ENCODE measurements around the gene HP1BP3. TPM values are rescaled to one million over a fixed set of nuclear protein-coding genes. Genes with fewer than 3 reads are reported as not detected.
A peak's percentile ranks its signal among the peaks of the same experiment; 100 is the strongest.
"Not testable (repeated sequence)": the region's sequence is repeated elsewhere in the genome, so short reads cannot be mapped to it uniquely, and the experiment has no call there.

Gene HP1BP3
- 244 and 283 TPM in 2 replicates for total RNA-seq (2014; rRNA removed; shearing (Covaris generic))

DNA sequence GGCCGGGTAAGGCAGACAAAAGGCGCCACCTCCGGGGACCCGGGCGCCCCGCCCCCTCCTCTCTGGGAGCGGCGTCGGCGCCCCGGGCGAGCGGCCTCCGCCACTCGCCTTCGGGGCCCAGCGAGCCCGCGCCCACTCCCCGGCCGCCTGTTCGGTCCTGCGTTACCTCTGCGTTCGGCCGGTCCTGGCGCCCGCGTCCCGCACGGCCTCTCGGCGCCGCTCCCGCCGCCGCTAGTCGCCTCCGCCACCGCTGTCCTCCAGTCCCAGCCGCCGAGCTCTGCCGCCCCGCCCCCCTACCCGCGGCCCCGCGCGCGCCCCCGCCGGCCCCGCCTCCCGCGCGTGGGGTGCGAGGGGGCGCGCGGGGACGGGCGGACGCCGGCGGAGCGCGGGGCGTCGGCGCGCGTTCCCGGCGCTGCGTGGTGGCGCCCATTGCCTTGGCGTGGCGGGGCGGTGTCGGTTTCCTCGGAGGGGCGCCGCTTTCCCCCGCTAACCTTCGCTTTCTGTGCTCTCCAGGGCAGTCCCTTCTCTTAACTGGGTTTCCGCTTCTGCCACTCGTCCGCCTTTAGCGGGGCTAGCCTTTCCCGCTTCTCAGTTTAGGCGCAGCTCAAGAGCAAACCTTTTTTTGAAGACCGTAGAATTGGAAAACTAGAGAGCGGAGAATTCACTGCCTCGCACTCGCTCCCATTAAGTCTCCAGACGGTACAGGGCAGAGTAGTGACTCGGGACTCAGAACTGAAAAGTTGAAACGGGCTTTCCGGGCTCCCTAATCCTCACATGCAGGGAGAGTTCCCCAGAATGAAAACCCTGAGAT lies at the start of gene HP1BP3:
TSS of gene HP1BP3 (minus strand) at position 279 of the 811 bp plus-strand sequence. CDS start 6,867 bp downstream, outside the sequence.
- Histone ChIP-seq H3K4me1 (no peaks in the 10 kb centered on the region), H3K27me3 (no peaks in the 10 kb centered on the region), H3K27ac (peak within 1 kb of the TSS; percentile 88), H3K36me3 (no peaks in the 10 kb centered on the region), H3K4me3 (peak within 1 kb of the TSS; percentile 80), H3K9me3 (replicated peaks) (no peaks in the 10 kb centered on the region)
- DNase-seq = peak; percentile 84 to 89

DNA sequence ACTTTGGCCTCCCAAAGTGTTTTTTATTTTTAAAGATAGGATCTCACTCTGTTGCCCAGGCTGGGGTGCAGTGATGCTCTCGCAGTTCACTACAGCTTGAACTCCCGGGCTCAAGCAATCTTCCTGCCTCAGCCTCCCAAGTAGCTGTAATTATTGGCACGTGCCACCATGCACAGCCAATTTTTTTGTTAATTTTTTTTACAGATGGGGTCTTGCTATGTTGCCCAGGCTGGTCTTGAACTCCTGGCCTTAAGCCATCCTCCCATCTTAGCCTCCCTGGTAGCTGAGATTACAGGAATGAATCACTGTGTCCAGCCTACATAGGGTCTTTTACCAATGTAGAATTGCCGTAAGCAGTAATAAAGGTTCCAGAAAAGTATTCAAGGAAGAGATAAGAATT lies 49.1 kb upstream of the HP1BP3 start:
- Histone ChIP-seq H3K27ac (no peak overlapping the region), H3K4me3 (no peak overlapping the region), H3K27me3 (no peaks in the 10 kb centered on the region), H3K9me3 (replicated peaks) (no peaks in the 10 kb centered on the region; the same call in 1 of the 2 replicates), H3K36me3 (peaks cover 16% of the 10 kb centered on the region), H3K4me1 (no peaks in the 10 kb centered on the region)
- no peak for DNase-seq

DNA sequence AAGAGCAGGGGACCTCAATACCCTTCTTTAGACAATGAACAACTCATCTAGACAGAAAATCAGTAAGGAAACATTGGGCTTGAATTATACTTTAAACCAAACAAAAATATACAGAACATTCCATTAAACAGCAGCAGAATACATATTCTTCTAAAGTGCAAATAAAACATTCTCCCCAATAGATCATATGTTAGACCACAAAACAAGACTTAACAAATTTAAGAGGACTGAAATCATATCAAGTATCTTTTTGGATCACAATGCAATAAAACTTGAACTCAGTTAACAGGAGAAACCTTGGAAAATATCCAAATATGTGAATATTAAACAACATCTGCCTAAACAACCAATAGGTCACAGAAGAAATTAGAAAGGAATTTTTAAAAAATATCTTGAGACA lies 47.7 kb upstream of the HP1BP3 start:
- H3K36me3 ChIP-seq = peaks cover 7% of the 10 kb centered on the region
- H3K27me3 ChIP-seq = no peaks in the 10 kb centered on the region
- no peaks in the 10 kb centered on the region for H3K4me1 ChIP-seq
- H3K27ac ChIP-seq = no peak overlapping the region
- H3K4me3 ChIP-seq = no peak overlapping the region
- no peak for DNase-seq
- H3K9me3 ChIP-seq (replicated peaks) = no peaks in the 10 kb centered on the region; the same call in 1 of the 2 replicates

DNA sequence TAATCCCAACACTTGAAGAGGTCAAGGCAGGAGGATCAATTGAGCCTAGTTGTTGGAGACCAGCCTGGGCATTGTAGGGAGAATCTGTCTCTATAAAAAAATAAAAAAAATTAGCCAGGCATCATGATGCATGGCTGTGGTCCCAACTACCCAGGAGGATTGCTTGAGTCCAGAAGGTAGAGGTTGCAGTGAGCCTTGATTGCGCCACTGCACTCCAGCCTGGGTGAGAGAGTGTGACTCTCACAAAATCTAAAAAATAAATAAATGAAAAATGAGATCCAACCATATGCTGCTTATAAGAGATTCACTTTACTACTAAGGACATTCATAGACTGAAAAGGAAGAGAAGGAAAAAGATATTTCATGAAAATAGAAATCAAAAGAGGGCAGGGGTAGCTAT lies 47.1 kb upstream of the HP1BP3 start:
- H3K36me3 ChIP-seq = peaks cover 11% of the 10 kb centered on the region
- H3K27ac ChIP-seq = no peak overlapping the region

DNA sequence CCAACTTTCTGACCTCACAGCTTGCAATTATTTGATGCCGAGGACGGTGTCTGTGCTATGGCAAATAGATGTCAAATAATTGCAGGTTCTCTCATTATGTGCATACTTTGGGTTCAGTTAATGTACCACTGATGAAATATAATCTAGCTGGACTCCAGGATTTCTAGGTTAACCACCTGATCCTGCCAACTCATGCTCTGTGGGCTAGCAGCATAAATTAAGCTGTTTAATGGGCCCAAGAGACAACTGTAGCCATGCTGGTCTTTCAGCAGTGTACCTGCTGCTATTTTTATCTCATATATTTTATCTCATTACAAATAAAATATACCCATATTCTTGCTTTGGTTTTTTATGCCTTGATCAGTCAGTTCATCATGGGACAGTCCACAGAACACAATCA lies 43.3 kb upstream of the HP1BP3 start:
- Histone ChIP-seq H3K27ac (no peak overlapping the region), H3K4me1 (no peaks in the 10 kb centered on the region), H3K9me3 (replicated peaks) (no peaks in the 10 kb centered on the region; the same call in 1 of the 2 replicates), H3K4me3 (no peak overlapping the region), H3K36me3 (peaks cover 34% of the 10 kb centered on the region), H3K27me3 (no peaks in the 10 kb centered on the region)
- DNase-seq = no peak

More for the DNA sequence above, 47.1 kb upstream of the HP1BP3 start:
- DNase-seq = no peak
- Histone ChIP-seq H3K4me1 (no peaks in the 10 kb centered on the region), H3K9me3 (replicated peaks) (no peaks in the 10 kb centered on the region; the same call in 1 of the 2 replicates), H3K27me3 (no peaks in the 10 kb centered on the region), H3K4me3 (no peak overlapping the region)

DNA sequence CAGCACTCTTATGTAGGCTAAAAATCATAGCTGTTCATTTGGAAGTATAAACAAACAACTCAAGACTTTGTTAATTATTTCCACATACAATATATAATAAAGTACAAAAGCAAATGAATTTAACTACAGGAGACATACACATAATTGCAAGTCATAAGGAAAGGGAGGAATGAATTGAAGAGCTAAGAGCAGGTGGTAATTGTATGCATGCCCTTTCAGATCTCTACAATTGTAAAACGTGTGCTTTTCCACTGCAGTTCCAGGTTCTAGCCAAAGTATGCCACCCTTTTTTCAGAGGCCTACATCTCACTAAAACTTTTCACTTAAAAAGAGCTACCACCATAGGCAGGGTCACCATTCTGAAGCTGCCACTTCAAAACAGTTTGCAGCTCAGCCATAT lies 42.8 kb upstream of the HP1BP3 start:
- no peak for DNase-seq
- H3K36me3 ChIP-seq = peaks cover 36% of the 10 kb centered on the region
- no peaks in the 10 kb centered on the region for H3K27me3 ChIP-seq
- H3K9me3 ChIP-seq (replicated peaks) = no peaks in the 10 kb centered on the region; the same call in 1 of the 2 replicates
- H3K27ac ChIP-seq = no peak overlapping the region
- no peak overlapping the region for H3K4me3 ChIP-seq
- H3K4me1 ChIP-seq = no peaks in the 10 kb centered on the region

DNA sequence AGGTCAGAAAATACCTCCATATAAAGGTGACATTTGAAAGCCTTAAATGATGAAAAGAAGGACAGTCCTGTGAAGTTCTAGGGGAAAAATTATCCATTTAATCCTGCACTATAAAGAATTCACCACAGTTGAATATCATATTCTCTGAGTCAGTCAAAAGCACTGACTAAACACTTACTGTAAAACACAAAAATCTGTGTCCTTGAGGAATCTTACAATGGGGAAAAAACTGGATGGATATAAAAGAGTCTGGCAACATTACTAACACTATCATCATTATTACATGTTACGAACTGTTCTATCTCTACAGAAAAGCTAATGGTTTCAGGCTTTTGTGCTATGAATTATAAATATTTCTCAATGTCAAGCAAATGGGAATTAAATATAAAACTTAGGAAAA lies 42.4 kb upstream of the HP1BP3 start:
- DNase-seq = no peak
- peaks cover 40% of the 10 kb centered on the region for H3K36me3 ChIP-seq
- H3K27me3 ChIP-seq = no peaks in the 10 kb centered on the region
- no peak overlapping the region for H3K4me3 ChIP-seq
- no peaks in the 10 kb centered on the region for H3K4me1 ChIP-seq
- H3K9me3 ChIP-seq (replicated peaks) = no peaks in the 10 kb centered on the region; the same call in 1 of the 2 replicates
- H3K27ac ChIP-seq = no peak overlapping the region

- Histone ChIP-seq H3K36me3 (peaks cover 45% of the 10 kb centered on the region), H3K27me3 (no peaks in the 10 kb centered on the region), H3K9me3 (replicated peaks) (no peaks in the 10 kb centered on the region), H3K27ac (no peak overlapping the region), H3K4me3 (no peak overlapping the region), H3K4me1 (no peaks in the 10 kb centered on the region)
- DNase-seq = no peak
Measured at GRCh38 chr1:20823845-20824244, 36.7 kb upstream of the HP1BP3 start.

DNA sequence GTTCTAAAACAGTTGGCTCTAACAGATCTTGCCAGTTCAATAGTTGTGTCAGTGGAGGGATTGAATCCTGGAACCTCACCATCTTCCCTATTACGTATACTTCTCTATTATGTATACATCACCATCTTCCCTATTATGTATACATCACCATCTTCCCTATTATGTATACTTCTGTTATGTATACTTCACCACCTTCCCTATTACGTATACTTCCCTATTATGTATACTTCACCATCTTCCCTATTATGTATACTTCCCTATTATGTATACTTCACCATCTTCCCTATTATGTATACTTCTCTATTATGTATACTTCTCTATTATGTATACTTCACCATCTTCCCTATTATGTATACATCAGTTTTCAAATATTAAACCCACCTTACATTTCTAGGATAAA lies 34.4 kb upstream of the HP1BP3 start:
- H3K4me1 ChIP-seq = no peaks in the 10 kb centered on the region
- DNase-seq = no peak

GRCh38 chr1:20819818-20820217 lies 32.7 kb upstream of the HP1BP3 start:
- Histone ChIP-seq H3K27me3 (no peaks in the 10 kb centered on the region), H3K36me3 (peaks cover 27% of the 10 kb centered on the region), H3K9me3 (replicated peaks) (no peaks in the 10 kb centered on the region), H3K27ac (no peak overlapping the region), H3K4me3 (no peak overlapping the region), H3K4me1 (no peaks in the 10 kb centered on the region)
- no peak for DNase-seq

More for the DNA sequence above, 34.4 kb upstream of the HP1BP3 start:
- H3K27ac ChIP-seq = no peak overlapping the region
- H3K4me3 ChIP-seq = no peak overlapping the region
- H3K36me3 ChIP-seq = peaks cover 38% of the 10 kb centered on the region
- H3K9me3 ChIP-seq (replicated peaks) = no peaks in the 10 kb centered on the region
- no peaks in the 10 kb centered on the region for H3K27me3 ChIP-seq

DNA sequence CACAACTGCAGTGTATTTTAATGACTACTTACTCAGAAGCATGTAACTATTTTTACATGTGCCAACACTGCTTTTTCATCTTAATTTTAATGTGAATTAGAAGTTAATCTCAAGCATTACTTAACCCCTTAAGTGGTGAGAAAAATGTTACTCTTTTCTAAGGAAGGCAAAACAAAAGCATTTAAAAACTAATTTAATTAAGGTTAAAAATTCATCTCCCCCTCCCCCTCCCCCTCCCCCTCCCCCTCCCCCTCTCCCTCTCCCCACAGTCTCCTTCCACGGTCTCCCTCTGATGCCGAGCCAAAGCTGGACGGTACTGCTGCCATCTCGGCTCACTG lies 27.4 kb upstream of the HP1BP3 start:
- Histone ChIP-seq H3K4me1 (no peaks in the 10 kb centered on the region), H3K27ac (no peak overlapping the region), H3K27me3 (no peaks in the 10 kb centered on the region), H3K4me3 (no peak overlapping the region), H3K9me3 (replicated peaks) (no peaks in the 10 kb centered on the region), H3K36me3 (peaks cover 32% of the 10 kb centered on the region)
- no peak for DNase-seq

GRCh38 chr1:20811916-20812315 lies 24.8 kb upstream of the HP1BP3 start:
- peaks cover 30% of the 10 kb centered on the region for H3K36me3 ChIP-seq
- no peak overlapping the region for H3K4me3 ChIP-seq
- no peaks in the 10 kb centered on the region for H3K9me3 ChIP-seq (replicated peaks)
- no peak overlapping the region for H3K27ac ChIP-seq
- no peaks in the 10 kb centered on the region for H3K27me3 ChIP-seq
- DNase-seq = no peak
- no peaks in the 10 kb centered on the region for H3K4me1 ChIP-seq

DNA sequence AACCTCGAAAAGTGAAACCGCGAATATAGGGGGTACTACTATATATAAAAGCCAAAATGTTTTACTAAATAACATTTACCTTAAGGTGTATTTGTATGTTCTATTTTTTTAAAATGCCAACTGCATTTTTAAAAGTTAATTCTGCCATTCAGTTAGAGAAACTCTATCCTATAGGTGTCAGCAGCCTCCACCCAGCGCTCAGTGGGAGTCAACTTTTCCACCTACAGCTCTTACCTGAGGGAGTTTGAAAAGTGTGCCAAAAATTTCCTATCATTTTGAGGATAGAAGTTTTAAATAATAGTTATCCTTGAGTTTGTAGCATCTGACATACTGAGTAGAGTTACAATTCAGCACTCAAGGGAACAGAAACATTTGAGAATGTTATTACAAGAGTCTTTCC lies 6.1 kb upstream of the HP1BP3 start:
- H3K27me3 ChIP-seq = no peaks in the 10 kb centered on the region
- H3K36me3 ChIP-seq = no peaks in the 10 kb centered on the region
- no peak for DNase-seq
- no peak overlapping the region for H3K4me3 ChIP-seq
- no peak overlapping the region for H3K27ac ChIP-seq
- H3K4me1 ChIP-seq = no peaks in the 10 kb centered on the region
- no peaks in the 10 kb centered on the region; the same call in 1 of the 2 replicates for H3K9me3 ChIP-seq (replicated peaks)

GRCh38 chr1:20792196-20792595 lies 5.1 kb upstream of the HP1BP3 start:
- Histone ChIP-seq H3K9me3 (replicated peaks) (no peaks in the 10 kb centered on the region; the same call in 1 of the 2 replicates), H3K27me3 (no peaks in the 10 kb centered on the region), H3K4me1 (no peaks in the 10 kb centered on the region), H3K27ac (no peak overlapping the region), H3K4me3 (no peak overlapping the region), H3K36me3 (no peaks in the 10 kb centered on the region)
- DNase-seq = no peak

- Histone ChIP-seq H3K4me1 (no peaks in the 10 kb centered on the region), H3K27ac (no peak overlapping the region), H3K9me3 (replicated peaks) (no peaks in the 10 kb centered on the region; the same call in 1 of the 2 replicates), H3K36me3 (no peaks in the 10 kb centered on the region), H3K27me3 (no peaks in the 10 kb centered on the region), H3K4me3 (no peak overlapping the region)
- DNase-seq = no peak
Measured at GRCh38 chr1:20790785-20791184, 3.7 kb upstream of the HP1BP3 start.

DNA sequence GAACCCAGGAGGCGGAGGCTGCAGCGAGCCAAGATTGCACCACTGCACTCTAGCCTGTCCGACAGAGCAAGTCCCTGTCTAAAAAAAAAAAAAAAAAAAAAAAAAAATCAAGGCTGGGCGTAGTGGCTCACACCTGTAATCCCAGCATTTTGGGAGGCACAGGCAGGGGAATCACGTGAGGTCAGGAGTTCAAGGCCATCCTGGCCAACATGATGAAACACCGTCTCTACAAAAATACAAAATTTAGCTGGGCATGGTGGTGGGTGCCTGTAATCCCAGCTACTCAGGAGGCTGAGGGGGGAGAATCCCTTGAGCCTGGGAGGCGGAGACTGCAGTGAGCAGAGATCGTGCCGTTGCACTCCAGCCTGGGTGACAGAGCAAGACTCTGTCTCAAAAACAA lies 2.5 kb upstream of the HP1BP3 start:
- H3K9me3 ChIP-seq (replicated peaks); H3K27me3 ChIP-seq; H3K4me3 ChIP-seq; H3K36me3 ChIP-seq; H3K4me1 ChIP-seq; H3K27ac ChIP-seq; DNase-seq: not testable (repeated sequence)

All from SJCRH30 (cell line).